GM23248 (cell line): ENCODE results near the gene RPS29. TPM values are rescaled to one million over a fixed set of nuclear protein-coding genes. Genes with fewer than 3 reads are reported as not detected.

Experiments used
- DNase-seq: peaks from one replicate; pipeline ENCODE4 v3.0.0-alpha.2; 2015
- H2AFZ ChIP-seq: fragments of 200-600 bp; sonication (generic); 2 replicates; pipeline ENCODE4 v1.6.1; 2016; ENCODE audit warnings: antibody characterized with exemption
- H3F3A ChIP-seq: fragments of 200-600 bp; sonication (generic); 2 replicates; pipeline ENCODE4 v1.6.1; 2016; ENCODE audit warnings: mild to moderate bottlenecking, antibody characterized with exemption, mixed run types; ENCODE audit not compliant: insufficient read depth
- H3K27ac ChIP-seq: fragments of 200-600 bp; sonication (generic); 2 replicates; pipeline ENCODE4 v1.5.1; 2016; ENCODE audit warnings: mild to moderate bottlenecking
- H3K27me3 ChIP-seq: fragments of 200-600 bp; sonication (generic); replicated peaks from 2 replicates; pipeline ENCODE4 v1.6.1; 2016; ENCODE audit warnings: mild to moderate bottlenecking; ENCODE audit not compliant: insufficient read depth
- H3K36me3 ChIP-seq: fragments of 200-600 bp; sonication (generic); 2 replicates; pipeline ENCODE4 v1.6.1; 2016; ENCODE audit warnings: low read depth, mild to moderate bottlenecking
- H3K4me1 ChIP-seq: fragments of 200-600 bp; sonication (generic); 2 replicates; pipeline ENCODE4 v1.6.1; 2016; ENCODE audit warnings: mild to moderate bottlenecking; ENCODE audit not compliant: insufficient read depth
- H3K4me2 ChIP-seq: fragments of 200-600 bp; sonication (generic); one replicate; pipeline ENCODE4 v1.6.1; 2016; ENCODE audit warnings: mild to moderate bottlenecking; ENCODE audit not compliant: unreplicated experiment
- H3K4me3 ChIP-seq: fragments of 200-600 bp; sonication (generic); 2 replicates; pipeline ENCODE4 v1.5.1; 2016; ENCODE audit warnings: mild to moderate bottlenecking
- H3K79me2 ChIP-seq: fragments of 200-600 bp; sonication (generic); 2 replicates; pipeline ENCODE4 v1.6.1; 2016; ENCODE audit warnings: mild to moderate bottlenecking; ENCODE audit not compliant: insufficient read depth
- H3K9ac ChIP-seq: fragments of 200-600 bp; sonication (generic); 2 replicates; pipeline ENCODE4 v1.6.1; 2016; ENCODE audit warnings: mild to moderate bottlenecking
- H3K9me2 ChIP-seq: fragments of 200-600 bp; sonication (generic); 2 replicates; pipeline ENCODE4 v1.6.1; 2016; ENCODE audit warnings: mixed run types, mild to moderate bottlenecking, moderate library complexity; ENCODE audit not compliant: insufficient read depth
- H3K9me3 ChIP-seq: fragments of 200-600 bp; sonication (generic); one replicate; pipeline ENCODE4 v1.6.1; 2017; ENCODE audit warnings: low read depth
- H4K20me1 ChIP-seq: fragments of 200-600 bp; sonication (generic); 2 replicates; pipeline ENCODE4 v1.6.0; 2016; ENCODE audit not compliant: insufficient read depth
- EZH2 ChIP-seq: fragments of 200-600 bp; sonication (generic); IDR thresholded peaks from 2 replicates; pipeline ENCODE4 v1.6.1; 2018; ENCODE audit warnings: antibody characterized with exemption, mild to moderate bottlenecking; ENCODE audit not compliant: insufficient read depth, poor library complexity, severe bottlenecking
- EZH2phosphoT487 ChIP-seq: fragments of 200-600 bp; sonication (generic); IDR thresholded peaks from 2 replicates; pipeline ENCODE4 v1.6.1; 2018; ENCODE audit warnings: antibody characterized with exemption, moderate library complexity, mild to moderate bottlenecking, low read depth; ENCODE audit not compliant: insufficient read depth
- WGBS, 2 experiments: methylation state at CpG; one replicate each; pipeline ENCODE4 v1.1.6; 2015 to 2017; ENCODE audit warnings: low lambda C conversion rate in 2 of 2, low coverage in 1 of 2; ENCODE audit errors: missing lambda C conversion rate in 2 of 2; 5-methylcytosine and 5-hydroxymethylcytosine counted together
- in situ Hi-C: fragments of 300-500 bp; cut with MboI; formaldehyde crosslinking; loops from 2 replicates; pipeline ENCODE4 v1.15.0; 2020
- polyA plus RNA-seq: library from polyadenylated mRNA; unstranded; fragments of >200 nt; fragmentation: Nextera tagmentation; extraction: Ambion mirVana; gene quantifications from 2 replicates; pipeline ENCODE4 v1.2.1, GENCODE V29; 2016
- total RNA-seq: library from RNA; depleted of rRNA; stranded (reverse); fragments of >200 nt; shearing (Covaris generic); gene quantifications from 2 replicates; pipeline ENCODE4 v1.2.3, GENCODE V29; 2014; rRNA removed

Gene RPS29
- total RNA-seq (2,075 and 5,928 TPM in 2 replicates), polyA plus RNA-seq (980 and 1,000 TPM in 2 replicates)

DNA sequence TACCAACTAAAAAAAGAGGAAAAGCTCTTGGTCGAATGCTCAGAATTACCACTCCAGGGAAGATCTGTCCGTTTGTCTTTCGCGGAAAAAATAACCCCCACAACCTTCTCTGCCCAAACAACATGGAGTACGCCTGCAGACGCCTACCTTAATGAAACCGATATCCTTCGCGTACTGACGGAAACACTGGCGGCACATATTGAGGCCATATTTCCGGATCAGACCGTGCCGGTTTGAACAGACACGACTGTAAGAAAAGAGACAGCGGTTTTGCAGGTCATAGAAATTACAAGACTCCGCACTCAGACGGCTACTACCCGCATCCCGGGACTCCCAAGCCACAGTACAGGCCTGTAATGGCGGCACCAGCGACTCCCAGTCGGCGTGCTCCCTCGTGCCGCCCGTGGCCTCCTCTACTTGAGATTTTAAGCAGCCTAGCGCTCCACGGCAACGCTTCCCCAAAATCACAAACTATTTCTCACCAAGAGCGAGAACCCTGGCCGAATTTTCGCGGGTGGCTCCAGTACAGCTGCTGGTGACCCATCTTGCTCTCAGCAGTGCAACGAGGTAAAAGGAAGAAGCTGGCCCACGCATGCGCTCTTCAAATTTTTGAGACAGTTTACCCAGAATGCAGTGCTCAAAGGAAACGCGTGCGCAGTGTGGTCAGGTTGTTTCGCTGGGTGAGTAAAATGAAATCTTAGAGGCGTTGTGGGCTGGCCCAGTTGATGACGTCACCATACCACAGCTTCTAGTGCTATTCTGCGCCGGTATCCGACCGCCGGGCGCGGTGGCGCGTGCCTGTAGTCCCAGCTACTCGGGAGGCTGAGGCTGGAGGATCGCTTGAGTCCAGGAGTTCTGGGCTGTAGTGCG is at the start of gene RPS29:
TSS of gene RPS29 (minus strand) at position 578 of the 870 bp plus-strand sequence. CDS start at position 544, 34 bp downstream.
- H2AFZ ChIP-seq = peak within 1 kb of the TSS; percentile 80
- no peaks in the 10 kb centered on the region for H3K27me3 ChIP-seq
- peak within 1 kb of the TSS; percentile 91 for H3K4me3 ChIP-seq
- in situ Hi-C loops = no loop called here
- peak within 1 kb of the TSS; percentile 96 for H3K9ac ChIP-seq
- WGBS, 2 experiments = 1 to 2% methylated on average over 53 to 54 of the region's 55 CpGs
- TF ChIP-seq EZH2phosphoT487 = no peak
- TF ChIP-seq EZH2 = no peak
- peaks cover 51% of the 10 kb centered on the region for H3K79me2 ChIP-seq
- no peaks in the 10 kb centered on the region for H3K9me2 ChIP-seq
- H3K27ac ChIP-seq = peak within 1 kb of the TSS; percentile 87
- H3K9me3 ChIP-seq = no peaks in the 10 kb centered on the region
- peaks cover 14% of the 10 kb centered on the region; the same call in 1 of the 2 replicates for H4K20me1 ChIP-seq
- DNase-seq = peak; percentile 99
- peaks cover 31% of the 10 kb centered on the region for H3K36me3 ChIP-seq
- H3K4me1 ChIP-seq = peaks cover 24% of the 10 kb centered on the region
- peak within 1 kb of the TSS; percentile 87 for H3K4me2 ChIP-seq
- H3F3A ChIP-seq = peaks cover 53% of the 10 kb centered on the region

DNA sequence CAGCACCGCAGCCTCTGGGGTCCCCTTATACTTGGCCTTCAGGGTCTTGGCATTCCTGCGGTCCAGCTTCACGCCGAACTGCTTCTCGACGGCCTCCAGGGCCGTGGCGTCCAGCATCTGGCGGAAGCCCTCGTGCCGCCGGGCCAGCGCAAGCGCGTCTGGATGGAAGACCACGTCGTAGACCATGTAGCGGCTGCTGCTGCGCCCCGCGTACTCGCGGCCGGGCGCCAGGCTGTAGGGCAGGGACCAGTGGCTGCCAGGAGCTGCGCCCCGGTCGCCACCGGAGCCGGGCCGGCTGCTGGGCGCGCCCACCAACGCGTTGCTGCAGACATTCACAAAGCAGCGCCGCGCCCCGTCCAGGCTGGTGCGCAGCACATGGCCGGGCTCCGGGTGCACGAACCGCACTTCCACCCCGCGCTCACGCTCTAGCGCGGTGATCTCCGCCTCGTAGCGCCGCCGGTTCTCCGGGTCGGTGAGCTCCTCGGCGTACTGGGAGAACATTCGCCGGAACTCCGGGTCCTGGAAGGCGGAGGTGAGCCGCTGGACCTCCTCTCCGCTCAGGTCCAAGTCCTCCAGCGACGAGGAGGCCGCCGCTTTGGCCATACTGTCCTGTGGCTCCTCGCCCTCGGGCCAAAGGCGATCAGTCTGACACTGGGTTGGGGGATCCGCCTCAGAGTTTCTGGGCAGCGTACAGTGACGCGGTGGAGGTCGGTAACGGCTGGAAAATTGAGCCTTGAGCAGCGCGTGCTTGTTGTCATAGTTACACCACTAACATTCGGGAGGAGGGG is 48.6 kb upstream of the RPS29 start, which contains the start of gene DNAAF2:
TSS of gene DNAAF2 (minus strand) at position 698 of the 788 bp plus-strand sequence. CDS start at position 603, 95 bp downstream.
- Histone ChIP-seq H3K36me3 (peaks cover 4% of the 10 kb centered on the region; the same call in 1 of the 2 replicates), H3K27me3 (no peaks in the 10 kb centered on the region), H3K9ac (peak within 1 kb of the TSS; percentile 90), H3K9me3 (no peaks in the 10 kb centered on the region), H3K79me2 (peaks cover 86% of the 10 kb centered on the region), H3F3A (peaks cover 11% of the 10 kb centered on the region), H3K27ac (peak within 1 kb of the TSS; percentile 90), H2AFZ (peak within 1 kb of the TSS; percentile 87), H3K4me2 (peak within 1 kb of the TSS; percentile 80), H3K4me3 (peak within 1 kb of the TSS; percentile 83), H3K4me1 (peaks cover 21% of the 10 kb centered on the region), H3K9me2 (no peaks in the 10 kb centered on the region), H4K20me1 (no peaks in the 10 kb centered on the region)
- TF ChIP-seq EZH2phosphoT487 = no peak
- no peak for TF ChIP-seq EZH2
- WGBS, 2 experiments = 0 to 2% methylated on average over 70 to 80 of the region's 80 CpGs
- DNase-seq = peak; percentile 85
- in situ Hi-C loops = loop anchor here (10.0 kb wide), 1 partner anchor 130 kb away; the partner anchor contains the start of gene KLHDC2

DNA sequence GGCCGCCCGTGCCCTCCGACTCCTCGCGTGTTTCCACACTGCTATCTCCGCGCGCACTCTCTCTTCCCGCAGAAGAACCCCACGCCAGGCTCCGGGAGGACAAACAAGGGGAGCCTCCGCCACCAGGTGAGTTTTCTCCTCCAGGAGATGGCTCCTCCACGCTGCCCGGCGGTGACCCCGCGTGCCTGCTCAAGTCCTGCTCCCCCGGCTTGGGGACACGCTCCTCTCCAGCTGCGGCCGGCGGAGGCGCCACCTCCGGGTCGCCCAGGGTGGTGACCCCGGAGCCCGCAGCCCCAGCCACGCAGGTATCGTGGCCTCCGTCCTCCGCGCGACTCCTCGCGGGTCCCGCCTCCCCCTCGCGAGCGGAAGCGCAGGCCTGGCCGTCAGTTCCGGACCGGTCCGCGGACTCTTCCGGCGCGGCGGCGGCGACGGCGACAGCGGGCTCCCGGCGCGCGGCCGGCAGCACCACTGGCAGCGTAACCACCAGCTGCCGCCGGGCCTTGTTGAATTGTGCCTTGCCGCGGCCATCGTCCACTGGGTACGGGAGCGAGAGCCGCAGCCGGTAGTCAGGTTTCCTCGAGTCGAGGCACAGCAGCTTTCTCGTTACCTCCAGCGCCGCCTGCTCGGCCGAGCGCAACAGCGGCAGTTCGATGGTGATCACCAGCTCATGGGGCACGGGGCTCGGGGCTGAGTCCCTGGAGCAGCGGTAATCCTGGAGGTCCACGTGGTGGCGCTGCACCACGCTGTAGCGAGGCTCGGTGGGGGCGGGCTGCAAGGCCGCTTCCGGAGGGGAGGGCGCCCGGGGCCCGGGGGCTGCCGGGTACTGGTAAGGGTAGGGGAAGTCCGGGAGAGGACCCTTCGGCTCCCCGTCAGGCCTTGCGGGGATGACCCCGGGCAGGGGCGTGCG is 47.7 kb upstream of the RPS29 start:
- H4K20me1 ChIP-seq = no peaks in the 10 kb centered on the region
- H3K27ac ChIP-seq = peak overlapping the region; percentile 90
- in situ Hi-C loops = loop anchor here (10.0 kb wide), 1 partner anchor 131 kb away; the partner anchor contains the start of gene KLHDC2
- H3K4me3 ChIP-seq = peak overlapping the region; percentile 83
- H3K27me3 ChIP-seq = no peaks in the 10 kb centered on the region
- H2AFZ ChIP-seq = peak overlapping the region; percentile 87
- TF ChIP-seq EZH2 = no peak
- TF ChIP-seq EZH2phosphoT487 = no peak
- DNase-seq = peak; percentile 98
- peak overlapping the region; percentile 90 for H3K9ac ChIP-seq
- H3K9me3 ChIP-seq = no peaks in the 10 kb centered on the region
- H3K4me2 ChIP-seq = peak overlapping the region; percentile 80
- H3K4me1 ChIP-seq = peaks cover 21% of the 10 kb centered on the region
- WGBS, 2 experiments = 0 to 2% methylated on average over 64 to 85 of the region's 101 CpGs
- no peaks in the 10 kb centered on the region for H3K9me2 ChIP-seq
- peaks cover 86% of the 10 kb centered on the region for H3K79me2 ChIP-seq
- H3K36me3 ChIP-seq = peaks cover 4% of the 10 kb centered on the region; the same call in 1 of the 2 replicates
- peaks cover 11% of the 10 kb centered on the region for H3F3A ChIP-seq
